HG02610 (cell line): Measurements from ENCODE around the gene CNTNAP4.

Experiments used
- ATAC-seq: cut with Tn5 transposase; IDR thresholded peaks from one replicate; pipeline ENCODE4 v1.9.1; 2021; ENCODE audit warnings: mild to moderate bottlenecking, moderate library complexity; ENCODE audit not compliant: unreplicated experiment

Gene CNTNAP4

DNA sequence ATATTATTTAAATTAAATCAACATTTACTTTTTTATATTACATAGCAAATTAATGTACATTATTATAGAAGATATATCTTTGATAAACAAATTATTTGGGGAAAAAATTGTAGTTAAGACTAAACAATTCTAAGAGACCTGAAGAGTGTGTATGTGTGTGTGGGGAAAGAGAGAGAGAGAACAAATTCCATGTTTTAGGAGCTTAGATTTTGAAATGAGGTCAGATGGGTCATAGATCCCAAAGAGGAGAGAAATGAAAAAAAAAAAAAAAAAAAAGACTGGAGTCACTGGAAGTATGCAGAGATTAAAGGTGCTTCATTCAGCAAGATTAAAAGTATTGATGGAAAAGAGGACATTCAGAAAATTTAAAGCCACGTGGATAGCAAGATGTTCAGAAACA is 206.8 kb downstream of the CNTNAP4 start:
- no peak for ATAC-seq

DNA sequence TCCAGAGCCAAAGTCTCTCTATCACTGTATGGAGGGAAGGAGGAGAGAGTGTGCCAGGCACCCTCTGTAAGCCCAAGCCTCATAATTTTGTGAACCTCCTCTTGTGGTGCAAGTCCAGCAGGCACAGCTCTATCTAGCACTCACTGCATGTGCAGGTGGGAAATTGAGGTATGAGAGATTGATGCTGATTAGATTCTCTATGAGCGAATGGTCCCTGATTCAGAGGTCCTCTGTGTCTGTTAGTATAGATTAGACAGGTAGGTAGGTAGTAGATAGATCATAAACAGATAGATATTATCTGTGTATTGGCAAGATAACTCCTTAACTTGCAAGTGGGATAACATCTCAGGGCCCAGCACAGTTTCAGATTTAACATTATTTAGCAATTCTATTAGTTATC is 209.5 kb downstream of the CNTNAP4 start:
- ATAC-seq: no peak

DNA sequence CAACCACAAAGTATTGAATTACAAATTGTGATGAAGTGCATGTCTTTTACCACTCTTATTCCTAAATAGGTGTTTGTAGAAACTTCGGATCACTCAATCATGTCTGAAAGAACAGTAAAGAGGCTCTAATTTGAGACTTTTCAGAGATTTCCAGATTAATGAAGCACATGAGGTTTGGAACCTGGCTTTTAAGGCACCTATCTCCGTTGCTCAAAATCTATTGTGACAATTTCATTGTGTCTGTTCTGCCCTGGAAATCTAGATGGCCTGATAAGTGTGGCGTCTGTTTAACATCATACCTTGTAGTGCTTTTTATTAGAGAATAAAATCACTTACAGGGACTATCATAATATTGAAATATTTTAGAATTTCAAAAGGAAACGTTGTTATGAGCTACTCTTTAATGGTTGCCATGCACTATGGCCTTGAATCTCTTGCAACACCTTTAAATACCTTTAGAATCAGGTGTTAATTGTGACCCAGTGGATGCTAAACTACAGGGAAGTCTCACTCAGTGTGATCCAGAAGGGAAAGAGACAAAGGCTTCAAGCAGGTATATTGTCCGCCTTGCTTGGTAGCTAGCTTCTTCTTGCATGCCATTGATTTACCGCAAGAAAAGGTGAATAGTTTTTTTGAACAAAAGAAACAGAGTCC is 210.3 kb downstream of the CNTNAP4 start:
- ATAC-seq: no peak

DNA sequence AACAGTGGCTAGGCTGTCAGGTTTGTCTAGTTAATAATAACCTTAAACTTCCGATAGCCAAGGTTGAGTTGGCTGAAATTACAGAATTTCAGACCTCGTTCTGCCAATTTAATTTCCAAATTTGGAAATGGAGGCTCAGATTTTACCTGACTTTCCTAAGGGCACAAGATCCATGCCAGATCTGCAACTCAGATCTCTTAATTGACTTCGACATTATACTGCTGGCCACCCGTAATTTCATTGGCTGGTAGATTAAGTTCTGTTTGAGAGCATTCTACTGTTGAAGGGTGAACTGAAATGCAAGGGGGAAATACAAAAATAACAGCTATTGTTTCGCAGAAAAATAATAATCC is 210.8 kb downstream of the CNTNAP4 start:
- ATAC-seq: no peak

DNA sequence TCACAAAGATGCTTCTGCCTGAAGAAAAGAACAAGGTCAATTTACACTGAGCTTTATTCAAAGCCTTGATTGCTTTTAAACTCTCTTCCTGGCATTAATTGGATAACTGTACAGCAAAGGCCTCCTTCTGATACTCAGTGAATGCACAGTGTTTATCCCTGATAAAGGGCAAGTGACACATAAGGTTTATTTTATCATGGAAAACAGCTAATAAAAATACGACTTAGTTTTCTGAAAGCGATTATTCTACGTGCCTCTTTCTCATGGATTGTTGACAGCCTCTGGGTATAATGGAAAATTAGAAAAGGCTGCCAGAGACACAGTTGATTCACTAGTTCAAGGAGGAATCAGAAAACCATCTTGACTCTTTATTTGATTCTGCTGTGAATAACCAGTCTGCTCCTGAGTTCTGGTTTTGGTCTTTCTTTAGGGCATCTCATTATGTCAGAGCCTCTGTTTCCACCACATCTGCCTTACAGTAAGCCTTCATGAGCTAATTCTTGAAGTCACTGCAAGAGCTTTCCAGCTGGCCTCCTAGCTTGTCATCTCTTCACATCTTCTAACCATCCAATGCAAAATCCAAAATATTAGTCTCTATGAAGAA is 212.9 kb downstream of the CNTNAP4 start:
- no peak for ATAC-seq

DNA sequence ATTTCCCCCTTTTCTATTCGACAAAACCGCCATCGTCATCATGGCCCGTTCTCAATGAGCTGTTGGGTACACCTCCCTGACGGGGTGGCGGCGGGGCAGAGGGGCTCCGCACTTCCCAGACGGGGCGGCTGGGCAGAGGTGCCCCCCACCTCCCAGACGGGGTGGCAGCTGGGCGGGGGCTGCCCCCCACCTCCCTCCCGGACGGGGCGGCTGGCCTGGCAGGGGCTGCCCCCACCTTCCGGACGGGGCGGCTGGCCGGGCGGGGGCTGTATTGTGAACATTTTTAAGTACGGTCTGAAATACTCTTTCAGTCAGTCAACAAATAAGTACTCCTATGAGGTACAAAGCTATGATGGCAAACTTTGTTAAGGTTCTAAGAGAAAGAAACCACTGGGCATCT is 222.8 kb downstream of the CNTNAP4 start:
- no peak for ATAC-seq

DNA sequence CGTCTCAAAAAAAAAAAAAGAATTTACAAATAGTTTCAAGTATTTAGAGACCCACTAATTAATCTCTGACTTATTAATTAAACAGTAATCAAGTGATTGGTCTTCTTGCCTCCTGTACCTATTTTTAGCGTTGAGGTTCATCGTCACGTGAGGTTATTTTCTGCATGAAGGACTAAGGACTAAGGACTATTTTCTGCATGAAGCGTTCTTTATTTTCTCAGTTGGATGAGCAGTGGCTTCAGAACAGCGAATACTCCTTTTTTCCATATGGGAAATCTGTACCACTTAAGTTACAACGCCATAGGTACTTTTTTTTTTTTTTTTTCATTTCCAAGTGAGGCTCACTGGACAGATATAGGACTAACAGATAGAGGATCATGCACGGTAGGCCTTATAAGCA is 224.9 kb downstream of the CNTNAP4 start:
- ATAC-seq: no peak

DNA sequence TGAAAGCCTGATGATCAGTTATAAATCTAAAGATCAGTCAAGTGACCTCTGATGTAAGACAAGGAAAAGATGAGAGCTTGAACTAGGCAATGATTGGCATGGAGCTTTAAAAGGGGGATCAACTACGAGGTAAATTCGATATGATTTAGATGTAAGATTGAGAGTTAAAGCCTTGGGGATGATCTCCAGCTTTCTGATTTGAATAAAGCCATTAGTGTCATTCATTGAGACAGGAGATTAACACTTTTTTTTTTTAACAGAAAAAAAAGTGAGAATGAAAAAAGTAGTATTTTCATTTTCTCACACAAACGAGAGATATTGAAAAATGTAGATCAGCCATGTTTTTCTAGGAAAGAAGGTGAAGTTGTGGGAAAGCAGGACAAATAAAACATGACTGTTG is 225.4 kb downstream of the CNTNAP4 start:
- ATAC-seq: no peak

DNA sequence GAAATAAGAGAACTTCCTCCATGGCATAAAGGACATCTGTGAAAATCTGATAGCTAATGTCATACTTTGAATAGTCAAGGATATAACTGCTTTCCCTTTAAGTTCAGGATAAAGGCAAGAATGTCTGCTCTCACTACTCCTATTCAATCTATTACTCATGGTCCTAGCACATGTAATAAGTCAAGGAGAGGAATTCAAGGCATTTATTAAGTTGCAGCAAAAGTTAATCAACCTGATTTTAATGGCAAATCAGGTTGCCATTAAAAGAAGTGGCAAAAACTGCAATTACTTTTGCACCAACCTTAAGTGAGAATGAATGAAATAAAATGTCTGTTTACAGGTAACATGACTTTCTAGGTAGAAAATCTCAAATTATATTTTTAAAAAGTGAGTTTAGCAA is 225.9 kb downstream of the CNTNAP4 start:
- ATAC-seq: no peak

DNA sequence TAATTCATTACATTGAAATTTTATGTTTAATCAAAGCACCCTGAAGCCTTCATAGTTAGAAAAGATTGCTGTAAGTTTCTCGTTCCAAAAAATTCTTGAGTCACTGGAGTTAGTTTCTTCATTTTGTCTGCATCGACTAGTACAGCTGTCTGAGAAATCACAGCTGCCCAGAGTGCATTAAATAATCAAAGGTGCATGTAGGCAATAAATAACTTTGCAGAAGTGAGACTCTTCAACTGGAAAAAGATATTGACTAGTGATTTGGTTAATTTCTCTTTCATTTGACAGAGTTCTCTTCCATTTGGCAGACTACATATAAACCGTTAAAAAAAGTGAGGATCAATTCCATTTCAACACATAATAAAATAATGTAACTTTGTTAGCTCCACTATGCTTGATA is 234.0 kb downstream of the CNTNAP4 start:
- no peak for ATAC-seq

DNA sequence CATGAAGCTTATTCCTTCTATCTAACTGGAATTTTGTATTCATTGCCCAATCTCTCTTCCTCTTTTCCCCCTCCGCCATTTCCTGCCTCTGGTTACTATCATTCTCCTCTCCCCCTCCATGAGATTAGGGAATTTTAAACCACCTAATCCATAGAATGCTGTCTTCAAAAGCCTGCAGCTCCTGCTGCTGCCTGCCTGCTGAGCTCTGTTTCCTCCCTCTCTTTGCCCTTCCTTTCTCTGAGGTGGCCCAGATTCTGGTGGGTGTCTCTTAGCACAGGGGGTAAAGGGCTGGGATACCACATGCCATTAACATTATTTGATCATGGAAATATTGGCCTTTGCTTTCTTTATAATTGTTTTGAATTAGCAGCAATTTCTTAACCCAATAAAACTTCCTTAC is 241.6 kb downstream of the CNTNAP4 start:
- ATAC-seq: no peak

DNA sequence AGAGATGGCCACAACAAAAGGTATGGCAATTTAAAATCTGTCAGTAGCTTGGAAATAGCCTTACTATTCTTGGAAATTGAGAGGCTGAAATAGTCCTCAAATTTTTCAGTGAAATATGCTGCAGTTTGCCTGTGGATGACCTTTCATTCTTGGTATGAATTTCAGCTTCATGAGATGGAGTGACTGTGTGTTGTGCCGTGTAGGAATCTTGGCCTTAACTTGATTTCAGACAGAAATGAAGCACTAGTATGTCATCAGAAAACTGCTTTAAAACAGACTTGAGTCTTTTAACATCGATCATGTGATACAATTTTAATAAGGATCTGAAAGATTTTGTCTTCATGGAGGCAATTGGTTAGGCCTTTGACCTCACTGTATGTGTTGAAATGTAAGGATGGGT is 247.2 kb downstream of the CNTNAP4 start:
- no peak for ATAC-seq

DNA sequence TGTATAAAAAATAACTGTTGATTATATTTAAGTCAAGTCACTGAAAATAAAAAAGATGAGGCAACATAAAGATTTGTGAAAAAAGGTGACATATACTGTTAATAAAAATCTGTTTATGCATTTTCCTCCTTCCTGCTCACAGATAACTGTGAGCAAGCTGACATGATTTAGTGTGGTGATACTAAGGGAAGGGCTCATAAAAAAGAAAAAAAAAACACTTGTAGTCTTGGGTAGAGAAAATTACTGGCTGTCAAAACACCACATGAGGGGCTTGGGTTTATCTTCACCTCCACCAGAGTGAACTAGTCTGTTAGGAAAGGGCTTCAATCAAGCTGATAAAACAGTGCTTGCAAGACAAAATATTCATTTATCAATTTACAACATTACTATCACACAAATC is 247.6 kb downstream of the CNTNAP4 start:
- no peak for ATAC-seq

DNA sequence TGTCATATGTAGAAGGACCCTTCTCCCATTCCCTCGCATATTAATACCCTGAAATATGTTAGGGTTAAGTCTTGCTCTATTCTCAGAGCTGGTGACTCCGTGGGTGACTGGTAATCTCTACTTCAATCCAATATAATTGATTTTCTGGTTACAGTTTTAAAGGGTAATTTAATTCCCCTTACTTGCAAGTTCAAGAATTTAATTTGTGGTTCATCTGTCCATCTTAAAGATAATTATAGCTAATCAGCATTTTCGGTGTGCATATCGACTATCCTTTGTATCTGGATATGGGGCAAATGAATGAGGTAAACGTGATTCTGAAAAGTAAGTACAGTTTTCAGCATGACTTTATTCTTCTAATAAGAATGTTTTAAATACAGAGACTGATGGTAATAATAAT is 250.0 kb downstream of the CNTNAP4 start:
- ATAC-seq: no peak

DNA sequence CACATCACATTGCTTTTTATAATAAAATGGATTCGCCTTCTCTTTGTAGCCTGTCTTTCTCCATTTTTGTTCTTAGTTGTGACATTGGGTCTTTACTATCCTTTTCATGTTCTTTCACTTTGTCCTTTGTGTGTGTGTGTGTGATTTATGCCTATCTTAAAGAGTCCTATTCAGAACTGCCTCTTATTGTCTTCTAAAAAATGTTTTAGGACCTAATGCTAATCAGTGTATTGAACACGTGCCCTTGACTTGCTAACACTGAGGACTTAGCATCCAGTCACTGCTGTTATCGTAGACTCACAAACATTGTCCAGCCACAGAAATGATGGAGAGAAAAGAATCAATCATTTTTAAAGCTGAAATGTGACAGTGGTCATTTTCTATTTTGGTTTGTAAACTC is 251.9 kb downstream of the CNTNAP4 start:
- ATAC-seq: no peak

DNA sequence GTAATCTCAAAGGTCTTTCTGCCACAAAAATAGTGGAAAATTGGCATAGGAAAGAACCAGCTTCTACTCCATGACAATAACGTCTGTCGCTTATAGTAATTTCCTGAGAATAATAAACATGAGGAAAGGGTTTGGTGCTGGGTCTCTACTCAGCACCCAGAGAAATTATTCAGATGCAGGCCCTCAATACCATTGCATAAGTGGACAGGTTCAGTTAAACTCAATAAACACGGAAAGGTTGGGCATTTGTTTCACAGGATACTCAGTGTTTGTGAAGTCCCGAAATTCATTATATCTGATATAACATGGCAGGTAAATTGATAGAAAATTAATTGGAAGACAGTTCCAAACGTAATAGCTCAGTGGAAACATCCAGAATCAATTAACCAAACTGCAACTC is 254.0 kb downstream of the CNTNAP4 start:
- no peak for ATAC-seq

DNA sequence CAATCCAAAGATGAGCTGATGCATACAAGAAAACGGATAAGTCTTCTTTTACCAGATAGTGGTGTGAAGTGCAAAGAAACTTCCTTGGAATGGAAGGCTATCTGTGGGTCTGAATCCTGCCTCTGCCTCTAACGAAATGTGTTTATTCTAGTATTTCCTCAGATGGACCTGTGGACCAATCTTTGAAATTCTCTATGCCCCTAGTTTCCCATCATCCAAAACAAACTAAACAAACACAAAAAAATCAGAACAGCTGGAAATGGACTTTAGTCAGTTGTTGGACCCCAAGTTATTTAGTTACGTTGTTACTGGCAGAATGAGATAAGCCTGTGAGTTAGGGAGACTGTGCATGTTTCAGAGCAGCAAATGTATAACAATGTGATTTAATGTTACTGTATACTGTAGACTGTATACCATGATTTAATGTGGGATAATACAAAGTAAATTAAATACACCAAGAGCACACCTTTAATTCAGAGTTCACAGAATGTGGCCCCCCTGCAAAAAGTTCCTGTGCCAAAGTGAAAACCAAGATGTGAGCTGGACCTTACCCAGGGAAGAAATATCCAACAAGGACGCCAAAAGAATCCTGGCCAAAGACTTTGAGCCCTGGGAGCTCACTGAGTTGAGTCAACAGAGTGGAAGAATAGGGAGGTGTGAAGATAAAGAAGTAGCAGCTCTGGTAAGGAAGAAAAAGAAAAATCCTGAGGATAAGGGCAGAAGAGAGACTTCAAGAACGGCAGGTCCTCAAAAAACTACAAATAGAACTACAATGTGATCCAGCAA is 255.2 kb downstream of the CNTNAP4 start:
- no peak for ATAC-seq

DNA sequence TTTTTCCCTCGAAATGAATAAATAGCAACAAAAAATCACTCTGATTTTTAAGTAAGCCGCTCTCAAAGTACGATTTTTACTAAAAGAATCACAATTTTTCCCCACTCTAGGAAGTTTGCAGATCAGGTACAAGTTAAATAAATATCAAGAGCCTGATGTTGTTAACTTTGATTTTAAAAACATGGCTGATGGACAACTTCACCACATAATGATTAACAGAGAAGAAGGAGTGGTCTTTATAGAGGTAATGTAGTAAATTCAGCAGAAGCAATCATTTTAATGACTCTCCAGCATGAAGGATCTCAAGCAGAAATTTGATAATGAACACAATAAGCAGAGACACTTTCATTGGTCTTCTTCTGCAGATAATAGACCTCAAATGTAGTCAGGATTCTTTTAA is 262.4 kb downstream of the CNTNAP4 start:
- ATAC-seq: no peak

DNA sequence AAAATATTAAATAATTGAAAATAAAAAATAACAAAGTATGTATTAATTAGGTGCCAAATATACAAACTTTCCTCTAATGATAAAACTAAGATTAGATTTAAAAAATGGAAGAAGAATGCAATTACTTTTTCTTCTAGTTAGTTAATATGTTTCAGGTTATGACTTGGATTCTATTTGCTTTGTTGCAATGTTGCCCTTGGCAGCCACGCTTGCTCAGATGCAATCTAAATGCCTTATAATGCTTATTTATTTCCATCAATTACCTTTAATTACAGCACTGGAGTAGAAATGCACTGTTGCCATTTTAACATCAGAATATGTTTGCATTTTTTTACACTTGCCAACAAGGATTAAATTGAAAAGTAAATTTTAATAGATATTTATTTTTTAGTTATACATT is 263.9 kb downstream of the CNTNAP4 start:
- ATAC-seq: no peak

DNA sequence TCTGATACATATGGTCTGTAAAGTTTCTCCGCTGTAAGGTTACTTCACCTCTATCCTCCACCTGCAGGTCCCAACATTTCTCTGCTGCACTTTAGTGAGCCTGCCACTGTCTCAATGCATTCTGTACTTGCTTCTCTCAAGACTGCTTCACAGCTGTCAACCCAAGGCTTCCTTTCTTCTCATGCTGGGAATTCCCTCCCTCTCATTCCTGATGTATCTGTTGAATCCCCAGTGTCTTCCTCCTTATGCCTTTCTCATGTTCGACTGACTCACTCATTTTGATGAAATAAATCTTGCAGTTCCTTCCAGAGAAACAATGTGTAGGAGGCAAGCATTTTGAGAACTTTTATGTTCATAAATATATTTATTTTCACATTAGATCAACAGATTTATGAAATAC is 288.3 kb downstream of the CNTNAP4 start:
- no peak for ATAC-seq

DNA sequence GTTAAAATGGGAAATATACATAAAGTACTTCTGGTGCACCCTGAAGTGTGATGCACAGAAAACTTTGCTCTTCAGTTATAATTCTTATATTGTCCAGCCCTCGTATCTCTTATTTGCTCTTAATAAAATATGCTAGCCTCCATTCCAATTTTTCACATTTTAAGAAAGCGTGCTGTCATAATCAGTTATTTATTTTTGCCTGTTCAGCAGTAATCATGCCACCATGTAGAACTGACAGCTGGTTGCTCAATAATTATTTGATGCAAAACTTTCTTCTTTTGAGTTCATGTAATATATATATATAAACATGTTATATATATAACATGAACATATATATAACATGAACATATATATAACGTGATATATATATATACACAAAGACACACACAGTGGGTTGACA is 294.6 kb downstream of the CNTNAP4 start:
- no peak for ATAC-seq

DNA sequence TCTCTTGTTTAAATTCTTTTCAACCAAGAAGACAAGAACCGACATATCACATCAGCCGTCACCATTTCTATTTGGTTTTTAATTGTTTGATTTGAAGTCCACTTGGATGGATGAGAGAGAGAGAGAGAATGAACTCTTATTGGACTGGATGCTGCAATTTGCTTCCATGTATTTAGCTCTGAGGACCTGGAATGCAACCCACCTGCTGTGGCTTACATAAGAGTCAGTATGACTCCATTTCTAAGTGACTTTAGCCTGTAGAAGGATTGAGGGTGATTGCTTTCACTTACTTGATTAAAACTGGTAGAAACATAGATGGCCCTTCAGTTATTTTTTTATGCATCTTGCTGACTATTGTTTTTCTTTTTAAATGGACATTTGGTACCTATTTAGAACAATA is 296.1 kb downstream of the CNTNAP4 start:
- ATAC-seq: no peak
